HTERT RPE-1 (cell line): ENCODE measurements around the gene VAMP5.
"Not testable (repeated sequence)": the region's sequence is repeated elsewhere in the genome, so short reads cannot be mapped to it uniquely, and the experiment has no call there.

Experiments
- in situ Hi-C: fragments of 300-500 bp; cut with MboI; formaldehyde crosslinking; loops from 4 replicates; pipeline ENCODE4 v1.14.3; 2020; ENCODE audit warnings: low sequenced_read_pairs

The VAMP5 gene

DNA sequence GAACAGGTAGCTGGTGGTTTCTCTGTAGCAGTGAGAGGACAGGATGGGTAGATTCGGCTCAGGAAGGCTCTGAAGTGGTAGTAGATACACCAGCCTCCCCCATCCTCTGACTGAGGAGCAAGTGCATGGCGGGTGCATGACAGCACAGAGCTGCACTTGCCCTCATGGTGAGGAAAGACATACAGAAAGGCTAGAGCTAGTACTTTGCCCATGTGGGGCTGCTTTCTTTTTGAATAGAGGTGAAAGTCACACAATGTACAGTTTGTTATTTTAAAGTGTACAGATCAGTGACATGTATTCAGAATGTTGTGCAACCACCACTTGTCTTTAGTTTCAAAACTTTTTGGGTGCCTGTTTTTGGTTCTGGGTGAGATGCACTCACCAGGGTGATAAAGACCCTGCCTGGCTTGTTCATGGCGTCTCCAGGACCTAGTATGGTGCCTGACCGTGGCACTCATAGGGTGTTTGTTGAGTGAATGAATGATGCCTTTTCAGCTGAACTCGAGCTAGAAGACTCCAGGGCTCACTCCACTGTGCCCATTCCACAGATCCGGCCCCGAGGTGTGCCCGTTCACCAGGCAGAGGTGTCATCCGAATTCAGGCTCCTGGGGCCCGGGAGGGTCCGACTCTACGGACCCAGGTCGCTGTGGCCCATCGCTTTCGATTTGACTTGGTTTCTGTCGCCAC lies 421 bp upstream of the VAMP5 start:
- in situ Hi-C loops = no loop called here

DNA sequence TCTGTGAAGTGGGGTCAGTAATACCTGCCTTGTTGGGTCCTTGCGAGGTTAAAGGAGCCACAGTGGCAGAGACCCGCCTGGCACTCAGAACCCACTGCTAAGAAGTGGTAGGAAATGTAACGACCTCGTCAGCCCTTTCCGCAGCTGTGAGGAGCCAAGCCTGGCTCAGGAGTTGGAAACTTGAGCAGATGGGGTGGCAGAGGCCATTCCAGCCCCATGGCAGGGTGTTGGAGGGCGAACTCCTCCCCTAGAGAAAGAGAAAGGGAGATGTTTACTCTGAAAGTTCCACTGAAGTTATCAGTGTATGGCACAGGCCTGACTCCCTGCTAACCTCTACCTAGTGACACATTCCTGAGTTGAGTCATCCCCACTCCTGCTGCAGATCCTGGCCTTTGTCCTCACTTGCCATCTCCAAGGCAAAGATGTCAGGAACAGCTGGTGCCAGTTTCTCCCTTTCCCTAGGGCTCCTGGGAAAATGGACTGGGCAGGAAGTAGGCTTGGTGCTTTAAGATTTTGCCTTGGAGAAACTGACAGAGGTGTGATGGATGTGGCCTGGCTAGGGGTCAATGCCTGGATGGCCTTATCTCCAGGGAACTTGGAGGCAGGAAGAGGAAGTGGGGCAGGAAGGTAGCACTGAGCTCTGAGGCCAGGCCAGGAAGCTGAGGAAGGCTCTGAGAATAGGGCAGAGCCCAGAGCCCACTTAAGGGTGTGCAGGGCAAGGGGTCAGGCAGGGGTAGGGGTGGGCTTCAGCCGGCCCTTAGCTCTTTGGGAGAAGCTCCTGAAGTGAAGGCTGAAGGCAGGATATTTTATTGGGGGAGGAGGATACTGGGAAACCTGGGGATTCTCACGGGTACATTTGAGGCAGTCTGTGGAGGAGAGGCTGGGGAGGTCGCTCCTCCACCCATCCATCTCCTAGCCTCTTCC lies 888 bp downstream of the VAMP5 start:
- in situ Hi-C loops = no loop called here

DNA sequence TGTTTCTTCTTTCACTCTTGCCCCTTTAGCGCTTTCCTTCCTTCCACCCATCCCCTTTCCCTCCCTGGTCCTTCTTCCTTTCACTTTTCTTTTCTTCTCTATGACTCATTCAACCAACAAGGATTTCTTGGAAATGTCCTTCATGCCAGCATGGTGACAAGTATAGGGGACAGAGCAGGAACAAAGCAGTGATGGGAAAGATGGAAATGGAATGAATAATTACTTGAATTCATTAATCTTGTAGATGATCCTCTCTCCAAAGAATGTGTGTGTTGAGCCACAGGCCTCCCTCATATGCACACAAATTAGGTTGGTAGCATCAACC lies 1.5 kb downstream of the VAMP5 start:
- in situ Hi-C loops = no loop called here

DNA sequence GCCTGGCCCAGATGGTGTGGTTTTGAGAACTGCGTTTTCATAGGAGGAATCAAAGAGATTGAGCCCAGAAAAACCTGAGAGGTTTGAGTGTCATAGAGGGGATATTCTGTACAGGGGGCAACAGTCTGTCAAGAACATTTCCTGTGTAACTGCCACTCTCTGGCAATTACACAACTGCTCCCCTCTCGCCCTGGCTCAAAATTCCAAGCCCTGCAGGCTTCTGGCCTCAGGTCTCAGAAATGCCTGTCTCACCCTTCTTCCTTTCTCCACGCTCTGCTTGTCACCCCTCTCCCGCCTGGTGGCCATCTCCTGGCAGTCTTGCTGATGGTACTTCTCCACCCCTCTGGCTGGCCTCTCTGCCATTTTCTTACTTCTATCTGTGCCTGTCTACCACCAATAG lies 4.0 kb downstream of the VAMP5 start:
- in situ Hi-C loops = no loop called here

DNA sequence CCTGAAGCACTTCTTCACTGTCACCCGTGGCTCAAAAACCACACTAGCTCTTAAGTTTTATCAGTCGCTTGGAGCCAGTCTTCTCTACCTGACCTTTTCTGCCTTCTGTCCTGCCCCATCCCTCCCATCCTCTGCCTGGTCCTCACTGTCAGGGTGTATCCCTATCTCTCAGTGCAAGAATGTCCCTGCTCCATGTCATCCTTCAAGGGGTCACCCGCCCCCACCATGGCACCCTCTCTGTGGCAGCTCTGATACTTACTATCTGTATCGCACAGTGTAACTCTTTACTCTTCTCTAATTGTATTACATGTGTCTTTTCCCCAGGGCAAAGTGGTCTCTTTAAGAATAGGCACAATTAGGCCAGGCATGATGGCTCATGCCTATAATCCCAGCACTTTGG lies 4.4 kb downstream of the VAMP5 start:
- in situ Hi-C loops = no loop called here

DNA sequence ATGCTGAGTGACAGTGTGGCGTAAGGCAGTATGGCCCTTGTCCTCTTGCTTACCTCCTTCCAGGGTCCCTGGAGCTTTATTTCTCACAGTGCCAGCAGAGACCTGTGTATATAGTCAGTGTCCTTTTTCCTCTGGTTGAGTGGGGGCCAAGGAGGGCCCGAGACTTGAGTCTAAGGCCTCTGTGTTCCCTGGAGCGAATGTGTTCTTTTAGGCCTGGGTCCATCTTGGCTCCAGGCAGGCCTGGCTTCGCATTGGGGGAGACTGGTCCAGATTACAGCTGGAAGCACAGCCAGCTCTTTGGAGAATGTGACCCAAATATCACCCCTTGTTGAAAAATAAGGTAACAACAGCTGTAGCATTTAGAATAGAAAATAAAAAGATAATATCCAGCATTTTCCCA lies 5.0 kb downstream of the VAMP5 start:
- in situ Hi-C loops = no loop called here

DNA sequence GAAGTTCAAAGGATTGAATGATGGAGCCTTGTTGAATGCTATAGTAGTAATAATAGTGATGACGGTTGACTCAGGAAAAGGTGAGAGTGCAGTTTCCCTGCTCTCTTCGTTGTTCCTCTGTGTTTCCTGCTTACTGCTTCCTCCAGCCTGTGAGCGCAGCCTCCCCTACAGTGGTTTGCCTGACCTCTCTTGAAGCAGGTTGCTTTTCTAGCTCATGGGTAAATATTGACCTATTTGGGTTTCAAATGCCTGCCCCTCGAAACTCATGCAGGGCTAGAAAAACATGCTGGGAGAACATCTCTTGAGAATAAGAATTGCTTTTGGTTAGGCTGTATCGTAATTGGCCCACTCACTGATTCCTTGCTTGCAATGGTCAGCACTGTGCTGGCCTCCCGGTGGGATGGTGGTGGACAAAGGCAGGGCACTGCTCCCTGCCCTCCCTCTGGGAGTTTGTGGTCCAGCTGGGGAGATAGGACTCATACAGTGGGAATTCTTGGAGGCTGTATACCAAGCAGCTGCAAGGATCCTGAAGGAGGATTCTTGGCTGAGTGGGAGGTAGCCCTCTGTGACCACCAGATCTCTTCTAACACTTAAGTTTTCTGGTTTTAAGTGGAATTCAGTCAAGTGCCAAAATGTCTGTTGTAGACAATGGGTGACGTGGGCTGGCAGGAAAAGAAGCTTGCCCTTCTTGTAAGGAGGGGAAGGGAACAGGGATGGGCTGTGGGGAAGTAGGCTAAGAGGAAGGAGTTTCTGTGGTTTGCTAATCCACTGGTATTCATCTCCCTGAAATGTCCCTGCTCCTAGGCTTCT lies 6.0 kb downstream of the VAMP5 start:
- in situ Hi-C loops = no loop called here

DNA sequence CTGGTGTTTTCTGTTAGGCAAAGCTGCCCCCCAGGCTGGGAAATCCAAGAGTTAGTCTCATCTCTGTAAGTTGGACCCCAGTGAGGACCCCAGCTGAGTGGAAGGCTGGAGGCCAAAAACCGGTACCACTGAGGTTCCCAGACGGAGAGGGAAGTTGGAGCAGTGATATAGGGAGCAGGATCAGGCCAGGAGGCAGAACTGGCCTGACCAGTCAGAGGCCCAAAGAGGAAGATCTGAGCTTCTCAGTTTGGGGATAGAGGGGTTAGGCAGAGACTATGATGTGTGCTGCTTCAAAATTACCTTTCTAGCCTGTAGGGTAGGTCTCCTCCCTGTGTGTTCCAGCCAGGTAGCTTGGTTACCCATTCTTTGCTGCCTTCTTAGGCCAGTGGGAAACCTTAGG lies 6.7 kb downstream of the VAMP5 start:
- in situ Hi-C loops = no loop called here

DNA sequence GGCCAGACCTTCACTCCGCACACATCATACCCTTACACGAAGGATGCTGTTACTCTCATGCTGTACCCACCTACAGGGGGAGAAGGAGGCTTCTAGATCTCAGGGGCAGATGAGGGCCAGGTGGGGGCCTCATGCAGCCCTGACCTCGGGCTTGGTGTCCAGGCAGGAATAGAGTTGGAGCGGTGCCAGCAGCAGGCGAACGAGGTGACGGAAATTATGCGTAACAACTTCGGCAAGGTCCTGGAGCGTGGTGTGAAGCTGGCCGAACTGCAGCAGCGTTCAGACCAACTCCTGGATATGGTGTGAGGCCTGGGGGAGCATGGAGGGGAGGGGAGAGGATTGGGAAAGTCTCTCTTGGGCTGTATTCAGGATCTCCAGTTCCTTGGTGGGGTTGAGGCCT lies 7.3 kb downstream of the VAMP5 start:
- in situ Hi-C loops = no loop called here

DNA sequence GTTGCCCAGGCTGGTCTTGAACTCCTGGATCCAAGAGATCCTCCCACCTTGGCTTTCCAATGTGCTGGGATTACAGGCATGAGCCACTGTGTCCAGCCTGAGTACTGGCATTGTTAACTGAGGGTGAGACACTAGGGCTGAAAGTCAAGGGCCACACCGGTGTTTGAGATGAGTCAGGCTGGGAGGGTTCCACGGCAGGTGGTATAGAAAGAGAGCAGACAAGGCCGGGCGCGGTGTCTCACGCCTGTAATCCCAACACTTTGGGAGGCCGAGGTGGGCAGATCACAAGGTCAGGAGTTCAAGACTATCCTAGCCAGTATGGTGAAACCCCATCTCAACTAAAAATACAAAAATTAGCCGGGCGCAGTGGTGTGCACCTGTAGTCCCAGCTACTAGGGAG lies 8.1 kb downstream of the VAMP5 start:
- in situ Hi-C loops = not testable (repeated sequence)

DNA sequence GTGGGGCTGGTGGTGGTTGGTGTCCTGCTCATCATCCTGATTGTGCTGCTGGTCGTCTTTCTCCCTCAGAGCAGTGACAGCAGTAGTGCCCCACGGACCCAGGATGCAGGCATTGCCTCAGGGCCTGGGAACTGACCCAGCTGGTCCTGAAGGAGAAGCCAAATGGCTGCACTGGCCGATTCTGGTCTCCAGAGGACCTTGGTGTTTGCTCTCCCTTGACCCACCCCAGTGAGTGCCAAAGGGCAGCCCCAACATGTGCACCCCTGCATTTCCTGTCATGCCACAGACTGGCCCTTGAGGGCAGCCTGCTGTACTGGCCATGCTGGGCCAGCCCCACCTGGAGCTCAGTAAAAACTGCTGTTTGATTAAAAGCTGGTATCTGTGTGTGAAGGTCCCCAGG lies 8.8 kb downstream of the VAMP5 start:
- in situ Hi-C loops = no loop called here

DNA sequence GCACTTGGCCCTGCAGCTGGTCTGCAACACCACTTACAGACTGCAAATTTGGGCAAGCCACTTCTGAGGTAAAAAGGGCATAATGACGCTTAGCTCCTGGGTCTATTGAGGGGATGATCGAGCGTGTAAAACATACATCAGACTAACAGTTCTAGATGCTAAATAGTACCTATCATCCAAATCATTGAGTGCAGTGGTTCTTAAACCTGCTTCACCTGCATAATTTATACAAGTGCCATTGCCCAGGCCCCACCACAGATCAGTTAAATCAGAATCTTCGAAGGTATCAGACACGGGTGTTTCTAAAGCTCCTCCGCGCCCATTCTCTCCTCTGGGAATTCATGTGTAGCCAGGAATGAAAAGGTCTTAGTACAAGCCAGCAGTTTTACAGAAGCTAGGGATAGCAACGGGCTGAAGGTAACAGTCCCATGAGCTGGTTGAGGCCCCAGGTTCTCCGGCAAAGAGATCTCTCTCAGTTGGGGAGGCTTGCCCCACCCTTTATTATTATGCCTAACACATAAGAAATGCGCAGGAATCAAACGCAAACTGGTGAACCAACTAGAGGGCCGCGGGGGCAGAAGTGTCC lies 10.6 kb downstream of the VAMP5 start:
- in situ Hi-C loops = no loop called here

DNA sequence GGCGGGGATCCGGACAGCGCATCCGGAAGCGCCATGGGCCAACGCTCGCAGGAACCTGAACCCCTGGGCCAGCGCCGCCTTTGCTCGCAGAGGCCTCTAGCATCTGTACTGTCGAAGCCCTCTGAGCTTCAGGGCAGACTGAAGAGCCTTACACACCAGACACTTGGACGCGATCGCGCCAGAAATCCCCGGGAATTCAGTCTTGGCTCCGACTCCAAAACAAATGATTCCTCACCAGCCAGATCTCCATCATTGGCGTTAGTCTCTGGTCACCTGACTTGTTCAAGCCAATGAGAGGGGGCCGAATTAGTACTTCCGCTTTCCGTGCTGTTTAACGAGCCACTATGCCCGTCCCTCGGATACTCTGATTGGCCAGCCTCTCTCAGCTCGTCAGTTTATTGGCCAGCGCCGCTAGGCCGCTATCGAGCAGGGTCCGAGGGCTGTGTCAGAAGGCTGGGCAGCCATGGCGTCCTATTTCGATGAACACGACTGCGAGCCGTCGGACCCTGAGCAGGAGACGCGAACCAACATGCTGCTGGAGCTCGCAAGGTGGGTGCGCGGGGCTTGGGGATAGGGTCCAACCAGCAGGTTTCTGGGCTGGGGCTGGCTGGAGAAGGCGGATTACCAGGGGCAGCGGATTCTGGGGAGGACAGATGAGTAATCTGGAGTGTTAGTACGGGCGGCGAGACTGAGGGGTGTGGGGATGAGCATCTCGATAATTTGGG lies 11.2 kb downstream of the VAMP5 start, which contains the start of gene RNF181:
Gene RNF181, plus strand, starts transcription at position 445 of the 725 bp plus-strand sequence. Its CDS starts 19 bp downstream, at position 464.
- in situ Hi-C loops = no loop called here

DNA sequence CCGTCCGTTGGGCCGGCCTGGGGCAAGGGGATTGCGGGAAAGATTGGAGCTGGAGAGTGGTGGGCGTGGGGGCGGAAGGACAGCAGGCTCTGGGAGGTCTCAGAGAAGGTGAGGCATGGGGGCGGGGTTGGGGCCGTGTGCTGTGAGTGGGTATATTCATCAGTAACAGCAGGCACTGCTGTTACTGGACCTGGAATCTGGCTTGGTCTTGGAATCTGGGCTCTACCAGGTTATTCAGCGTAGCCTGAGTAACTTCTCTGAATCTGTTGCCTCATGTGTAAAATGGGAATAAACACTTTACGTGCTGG lies 11.7 kb downstream of the VAMP5 start:
- in situ Hi-C loops = no loop called here

DNA sequence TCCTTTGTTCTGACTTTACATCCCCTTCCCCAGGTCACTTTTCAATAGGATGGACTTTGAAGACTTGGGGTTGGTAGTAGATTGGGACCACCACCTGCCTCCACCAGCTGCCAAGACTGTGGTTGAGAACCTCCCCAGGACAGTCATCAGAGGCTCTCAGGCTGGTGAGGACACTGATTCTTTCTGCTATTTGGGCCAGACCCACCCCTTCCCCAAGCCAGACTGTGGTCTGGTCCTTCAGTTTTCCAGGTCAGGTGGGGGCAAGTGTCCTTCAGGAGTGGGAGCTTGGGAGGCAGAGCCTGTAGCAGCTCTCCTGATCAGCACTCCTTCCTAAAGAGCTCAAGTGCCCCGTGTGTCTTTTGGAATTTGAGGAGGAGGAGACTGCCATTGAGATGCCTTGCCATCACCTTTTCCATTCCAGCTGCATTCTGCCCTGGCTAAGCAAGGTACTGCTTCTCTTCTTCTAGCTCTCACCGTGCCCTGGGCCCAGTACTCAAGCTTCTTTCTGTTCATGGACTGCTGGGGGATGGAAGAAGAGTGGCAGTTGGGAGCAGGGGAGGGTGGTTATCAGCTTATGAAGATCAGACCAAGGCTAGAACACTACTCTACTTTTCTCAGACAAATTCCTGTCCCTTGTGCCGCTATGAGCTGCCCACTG lies 12.4 kb downstream of the VAMP5 start:
- in situ Hi-C loops = no loop called here

DNA sequence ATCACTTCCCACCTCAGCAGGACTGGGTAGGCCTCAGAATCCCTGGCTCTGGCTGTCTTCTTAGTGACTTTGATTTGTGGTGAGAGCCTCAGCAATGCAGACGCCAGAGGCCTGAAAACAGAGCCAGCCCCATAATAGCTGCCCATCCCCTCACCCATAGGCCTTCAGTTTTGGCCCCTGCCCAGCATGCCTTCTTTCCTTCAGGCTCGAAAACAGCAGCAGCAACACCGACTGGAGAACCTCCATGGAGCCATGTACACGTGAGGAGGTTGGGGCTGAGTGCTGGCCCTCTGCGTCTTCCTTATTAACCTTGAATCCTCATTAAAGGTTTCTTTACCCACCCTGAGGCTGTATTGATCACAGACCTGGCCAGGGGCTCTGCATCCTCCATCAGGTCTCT lies 13.0 kb downstream of the VAMP5 start:
- in situ Hi-C loops = no loop called here

DNA sequence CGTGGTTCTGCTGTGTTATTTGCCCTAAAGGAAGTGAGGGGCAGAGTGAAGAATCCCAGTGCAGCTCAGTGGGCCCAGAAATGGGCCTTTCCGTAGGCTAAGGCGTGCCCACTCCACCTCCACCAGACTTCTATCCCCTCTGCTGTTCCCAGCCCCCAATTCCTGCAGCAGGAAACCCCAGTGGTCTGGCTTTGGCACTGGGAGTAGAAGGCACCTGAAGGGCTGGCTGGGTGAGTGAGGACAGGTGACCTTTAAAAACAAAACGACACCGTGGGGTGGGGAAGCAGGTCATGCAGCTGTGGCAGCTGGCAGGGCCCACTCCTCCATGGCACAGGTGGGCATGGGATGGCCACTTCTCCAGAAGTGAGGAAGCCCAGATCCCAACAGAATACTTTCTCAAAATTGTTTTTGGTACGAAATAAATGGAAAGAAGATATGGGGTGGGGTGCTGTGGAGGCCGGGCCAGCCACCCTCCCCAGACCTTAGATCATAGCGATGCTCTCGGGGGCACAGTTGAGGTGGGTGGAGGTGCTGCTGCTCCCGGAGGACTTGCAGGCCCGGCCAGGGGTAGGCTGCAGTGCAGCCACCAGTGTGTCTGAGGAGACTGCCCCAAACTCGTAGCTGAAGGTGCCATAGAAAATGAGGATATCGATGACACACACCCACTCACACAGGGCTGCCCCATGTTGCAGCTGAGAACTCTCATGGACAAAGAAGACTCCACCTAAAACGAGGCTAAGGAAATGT lies 14.5 kb downstream of the VAMP5 start:
- in situ Hi-C loops = no loop called here

DNA sequence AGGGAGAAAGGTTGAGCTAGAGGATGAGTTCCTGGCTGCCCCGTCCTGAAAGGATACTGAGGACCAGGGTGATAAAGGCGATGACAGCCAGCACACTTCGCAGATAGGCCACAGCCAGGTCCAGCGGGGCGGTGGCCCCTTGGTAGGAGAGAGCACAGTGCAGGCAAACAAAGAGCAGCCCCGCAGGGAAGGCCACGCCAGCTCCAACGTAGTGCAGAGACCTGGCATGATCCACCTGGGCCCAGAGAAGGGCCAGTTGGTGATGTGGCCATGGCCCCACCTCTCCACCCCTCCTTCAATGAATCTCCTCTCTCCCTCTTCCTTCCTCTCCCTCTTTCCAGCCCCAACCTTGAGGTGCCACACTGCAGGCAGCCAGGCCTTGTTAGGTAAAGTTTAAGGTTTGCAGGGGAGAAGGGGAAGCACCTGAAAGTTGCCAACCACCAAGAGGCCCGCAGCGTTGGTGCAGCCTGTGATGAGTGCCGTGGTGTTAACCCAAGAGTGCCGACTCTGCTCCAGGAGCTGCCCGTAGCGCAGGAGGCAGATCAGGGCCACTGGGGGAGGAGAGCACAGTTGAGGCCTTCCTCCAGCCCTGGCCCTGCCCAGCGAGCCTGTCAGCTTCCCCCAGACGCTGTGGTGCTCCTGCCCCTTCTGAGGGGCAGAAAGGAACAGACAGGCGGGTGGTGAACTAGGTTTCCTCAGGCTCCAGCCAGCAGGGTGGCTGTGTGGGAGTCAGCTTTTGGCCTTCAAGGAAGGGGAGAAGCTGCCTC lies 15.4 kb downstream of the VAMP5 start:
- in situ Hi-C loops = no loop called here

DNA sequence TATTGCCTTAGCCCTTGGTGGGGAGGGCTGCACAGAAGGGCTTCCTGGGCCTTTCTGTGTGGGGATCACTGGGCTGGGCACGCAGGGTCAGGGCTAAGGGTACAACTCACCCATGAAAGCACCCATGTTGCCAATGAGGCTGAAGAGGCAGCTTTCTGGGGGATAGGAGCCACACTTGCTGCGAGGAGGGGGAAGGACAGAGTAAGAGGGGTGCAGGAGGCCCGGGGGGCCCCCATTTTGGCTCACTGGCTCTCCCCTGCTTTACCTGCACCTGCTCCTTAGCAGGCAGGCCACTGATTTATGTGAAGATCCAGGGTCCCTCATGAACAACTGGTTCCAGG lies 16.0 kb downstream of the VAMP5 start:
- in situ Hi-C loops = no loop called here
